SH-SY5Y (cell line): ENCODE results near the gene SHISA7.

Experiments
- GATA2 ChIP-seq: IDR thresholded peaks from 2 replicates; pipeline ENCODE4 v1.6.1; 2011; ENCODE audit warnings: mild to moderate bottlenecking, low read depth, low read length
- GATA3 ChIP-seq: IDR thresholded peaks from 2 replicates; pipeline ENCODE4 v1.6.1; 2011; ENCODE audit warnings: low read depth, mild to moderate bottlenecking, low read length, moderate library complexity

- TF ChIP-seq GATA2: no peak
- TF ChIP-seq GATA3: no peak
Observed at GRCh38 chr19:55447421-55448174, 4.5 kb upstream of the SHISA7 start.
